ENCODE data around the gene COL25A1.

DNA sequence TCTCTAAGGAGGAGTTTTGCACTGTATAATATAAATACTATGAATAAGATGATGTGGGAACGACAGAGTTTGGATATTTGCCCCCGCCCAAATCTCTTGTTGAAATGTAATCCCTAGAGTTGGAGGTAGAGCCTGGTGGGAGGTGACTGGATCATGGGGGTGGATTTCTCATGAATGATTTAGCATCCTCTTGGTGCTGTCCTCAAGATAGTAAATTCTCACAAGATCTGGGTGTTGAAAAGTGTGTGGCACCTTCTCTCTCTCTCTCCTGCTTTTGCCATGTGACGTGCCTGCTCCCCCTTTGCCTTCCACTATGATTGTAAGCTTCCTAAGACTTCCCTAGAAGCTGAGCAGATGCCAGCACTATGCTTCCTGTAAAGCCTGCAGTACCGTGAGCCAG, 298.0 kb downstream of the COL25A1 start:
- no peak for TF ChIP-seq SP1 (IDR thresholded peaks at IDR 0.05)
- no peak for TF ChIP-seq ELF4 (IDR thresholded peaks at IDR 0.05)
- TF ChIP-seq NFRKB (IDR thresholded peaks at IDR 0.05), result no peak
